Natural killer cell treated with Interleukin-12 subunit alpha and Interleukin-12 subunit beta and Interleukin-15 and Interleukin-18, amount 100 ng/mL, for 72 hours (primary cell): ENCODE results near the gene MBNL2. TPM values are rescaled to one million over a fixed set of nuclear protein-coding genes. Genes with fewer than 3 reads are reported as not detected.

Experiments
- ATAC-seq, 2 donors: fragments of 150-1000 bp; cut with Tn5 transposase in 1 of 2; sonication (Bioruptor Pico), chemical (Tn5 transposase) in 1 of 2; 2 replicates each; pipeline ENCODE4 v1.10.0; 2021
- DNase-seq: peaks from one replicate; pipeline ENCODE4 v3.0.0; 2022; ENCODE audit warnings: low spot score
- H3K27ac Mint-ChIP-seq, 2 donors: 1 replicate in 1 of 2; 2 replicates in 1 of 2; pipeline ENCODE4 v1.8.0; 2022; ENCODE audit warnings: mixed read lengths in 2 of 2, mild to moderate bottlenecking in 1 of 2, moderate library complexity in 1 of 2
- H3K27me3 Mint-ChIP-seq, 2 donors: 1 replicate in 1 of 2; 2 replicates in 1 of 2; pipeline ENCODE4 v1.8.0; 2022; ENCODE audit warnings: mixed read lengths in 2 of 2
- H3K36me3 Mint-ChIP-seq: one replicate; pipeline ENCODE4 v1.8.0; 2022; ENCODE audit warnings: mixed read lengths
- H3K4me1 Mint-ChIP-seq, 2 donors: 1 replicate in 1 of 2; 2 replicates in 1 of 2; pipeline ENCODE4 v1.8.0; 2022; ENCODE audit warnings: low read depth in 2 of 2, mixed read lengths in 2 of 2, mild to moderate bottlenecking in 1 of 2
- H3K4me3 Mint-ChIP-seq: one replicate; pipeline ENCODE4 v1.8.0; 2022; ENCODE audit warnings: mixed read lengths
- H3K9me3 Mint-ChIP-seq: 2 replicates; pipeline ENCODE4 v1.8.0; 2022; ENCODE audit warnings: mixed read lengths
- total RNA-seq, 2 donors: library from RNA; stranded (reverse); gene quantifications; one replicate each; pipeline ENCODE4 v1.2.3, GENCODE V29; 2022

The MBNL2 gene
- total RNA-seq, 2 donors from 2014 or later = 13.0 to 15.6 TPM

GRCh38 chr13:97425590-97425989 lies 203.5 kb downstream of the MBNL2 start:
- no peak overlapping the region for H3K27ac Mint-ChIP-seq
- DNase-seq = no peak

DNA sequence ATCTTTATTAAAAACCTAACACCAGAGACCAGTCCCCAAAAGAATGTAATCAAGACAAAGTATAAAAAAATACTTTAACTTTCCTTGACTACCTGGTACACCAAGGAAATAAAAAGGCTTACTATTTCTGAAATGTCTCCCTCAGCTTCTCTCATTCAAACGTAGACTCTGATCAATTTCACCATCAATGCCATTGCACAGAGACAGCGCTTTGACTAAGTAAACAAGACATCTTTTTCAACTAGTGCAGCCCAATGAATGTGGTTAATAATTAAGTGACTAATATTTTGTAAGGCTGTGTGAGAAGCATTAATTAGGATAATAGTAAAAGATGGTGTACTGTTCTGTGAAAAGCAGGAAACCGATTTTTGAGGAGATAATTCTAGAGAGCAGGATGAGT lies 204.6 kb downstream of the MBNL2 start:
- Mint-ChIP-seq H3K36me3 (no peaks in the 10 kb centered on the region), H3K9me3 (no peaks in the 10 kb centered on the region), H3K4me3 (no peak overlapping the region), H3K4me1 (peaks cover 0 to 2% of the 10 kb centered on the region in 2 donors), H3K27ac (no peak overlapping the region), H3K27me3 (peaks cover 18% of the 10 kb centered on the region in 2 donors)
- ATAC-seq (no peak), DNase-seq (no peak)

More at GRCh38 chr13:97425590-97425989, 203.5 kb downstream of the MBNL2 start:
- H3K27me3 Mint-ChIP-seq = peaks cover 18 to 20% of the 10 kb centered on the region in 2 donors
- no peaks in the 10 kb centered on the region for H3K36me3 Mint-ChIP-seq
- H3K4me1 Mint-ChIP-seq = no peaks in the 10 kb centered on the region
- H3K9me3 Mint-ChIP-seq = no peaks in the 10 kb centered on the region
- no peak overlapping the region for H3K4me3 Mint-ChIP-seq
- no peak for ATAC-seq

DNA sequence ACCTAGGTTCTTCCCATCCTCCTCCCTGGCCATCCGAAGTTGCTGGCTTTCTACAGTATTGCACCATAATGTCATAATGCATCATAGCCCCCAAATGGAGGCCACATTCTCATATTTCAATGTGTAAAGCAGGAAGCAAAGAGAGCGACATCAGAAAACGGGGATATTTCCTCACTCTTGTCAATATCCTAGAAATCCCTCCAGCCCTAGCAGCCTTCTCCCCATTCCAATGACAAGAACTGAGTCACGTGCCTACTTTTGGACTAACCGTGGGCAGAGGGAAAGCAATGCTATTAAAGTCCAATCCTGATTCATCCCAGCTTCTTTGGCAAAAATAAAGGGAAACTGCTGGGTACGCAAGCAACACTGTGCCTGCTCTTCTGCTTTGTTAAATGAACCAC lies 207.5 kb downstream of the MBNL2 start:
- Mint-ChIP-seq H3K27me3 (peaks cover 10% of the 10 kb centered on the region in 2 donors), H3K4me1 (peaks cover 10 to 12% of the 10 kb centered on the region in 2 donors), H3K4me3 (no peak overlapping the region), H3K27ac (no peak overlapping the region), H3K36me3 (no peaks in the 10 kb centered on the region), H3K9me3 (no peaks in the 10 kb centered on the region)
- DNase-seq (no peak), ATAC-seq (no peak)

- ATAC-seq (no peak), DNase-seq (no peak)
- Mint-ChIP-seq H3K27ac (no peak overlapping the region), H3K27me3 (peaks cover 10% of the 10 kb centered on the region in 2 donors), H3K36me3 (no peaks in the 10 kb centered on the region), H3K4me3 (no peak overlapping the region), H3K9me3 (no peaks in the 10 kb centered on the region), H3K4me1 (peaks cover 15 to 16% of the 10 kb centered on the region in 2 donors)
Measured at GRCh38 chr13:97430296-97430695, 208.2 kb downstream of the MBNL2 start.

DNA sequence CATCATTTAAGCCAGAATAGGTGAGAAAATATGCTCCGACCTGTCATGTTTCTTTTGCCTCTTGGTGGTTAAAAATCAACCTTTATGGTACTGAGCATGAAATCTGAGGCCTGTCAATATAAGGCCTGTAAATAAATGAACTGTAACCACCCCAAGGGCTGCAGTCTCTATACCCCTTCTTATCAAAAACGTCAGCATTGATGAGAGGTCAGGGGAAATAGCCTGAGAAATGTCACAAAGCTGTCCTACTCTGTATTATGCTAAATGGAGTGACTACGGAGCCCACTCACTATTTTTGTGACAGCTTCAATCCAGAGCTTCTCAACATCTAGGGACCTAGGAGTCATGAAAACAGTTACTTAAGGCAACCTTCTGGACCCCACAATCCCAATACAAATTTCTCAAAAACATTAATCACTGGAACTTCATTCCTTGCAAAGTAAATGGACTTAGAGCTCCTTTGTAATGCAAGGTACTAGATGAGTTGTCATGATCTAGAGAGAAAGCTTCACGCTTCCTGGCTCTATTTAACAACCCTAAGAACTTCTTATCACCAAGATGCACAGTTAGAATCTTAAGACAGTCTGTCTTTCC lies 209.1 kb downstream of the MBNL2 start:
- Mint-ChIP-seq H3K27ac (no peak overlapping the region), H3K4me1 (peaks cover 19 to 23% of the 10 kb centered on the region in 2 donors), H3K36me3 (no peaks in the 10 kb centered on the region), H3K4me3 (no peak overlapping the region), H3K27me3 (peaks cover 10% of the 10 kb centered on the region in 2 donors), H3K9me3 (no peaks in the 10 kb centered on the region)
- ATAC-seq (no peak), DNase-seq (no peak)

DNA sequence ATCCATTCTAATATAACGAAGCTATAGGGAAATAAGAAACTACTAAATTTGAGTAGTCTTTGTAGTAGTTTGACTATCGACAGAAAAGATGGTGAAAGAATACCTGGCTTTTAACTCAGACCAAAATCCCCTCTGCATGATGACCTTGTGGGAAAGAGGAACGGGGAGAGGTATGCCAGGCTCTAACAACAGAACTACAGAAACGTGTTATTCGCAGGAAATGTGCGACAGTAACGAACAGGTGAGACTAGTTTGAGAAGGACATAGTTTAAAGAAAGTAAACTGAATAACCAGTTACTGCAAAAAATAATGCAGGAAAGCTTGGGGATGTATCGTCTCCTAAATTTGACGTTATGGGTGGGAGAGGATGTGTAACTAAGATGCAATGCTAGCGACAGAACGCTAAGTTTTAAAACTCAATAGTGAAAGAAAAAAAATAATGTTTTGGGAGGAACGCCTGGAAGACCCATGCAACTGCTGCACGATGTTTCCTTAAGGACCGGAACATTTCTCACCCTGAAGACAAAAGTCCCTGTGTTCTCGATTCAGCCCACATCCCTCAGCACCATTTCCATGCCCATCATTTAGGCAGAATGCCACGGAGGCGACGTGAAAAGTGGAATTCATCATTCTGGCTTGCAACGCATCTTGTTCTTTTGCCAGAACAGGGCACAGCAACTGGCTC lies 210.2 kb downstream of the MBNL2 start:
- peaks cover 10% of the 10 kb centered on the region in 2 donors for H3K27me3 Mint-ChIP-seq
- DNase-seq = no peak
- H3K27ac Mint-ChIP-seq = peak overlapping the region; percentile 95
- H3K4me3 Mint-ChIP-seq = peak overlapping the region; percentile 96
- no peaks in the 10 kb centered on the region for H3K36me3 Mint-ChIP-seq
- H3K9me3 Mint-ChIP-seq = no peaks in the 10 kb centered on the region
- ATAC-seq = no peak
- H3K4me1 Mint-ChIP-seq = peaks cover 21 to 28% of the 10 kb centered on the region in 2 donors

- Mint-ChIP-seq H3K27me3 (peaks cover 10% of the 10 kb centered on the region in 2 donors), H3K4me3 (peak overlapping the region; percentile 96), H3K9me3 (no peaks in the 10 kb centered on the region), H3K27ac (peak overlapping the region; percentile 95), H3K4me1 (peaks cover 21 to 28% of the 10 kb centered on the region in 2 donors), H3K36me3 (no peaks in the 10 kb centered on the region)
- ATAC-seq (peak; percentile 87 to 92), DNase-seq (peak; percentile 99)
Measured at GRCh38 chr13:97432917-97433726, 211.0 kb downstream of the MBNL2 start.

GRCh38 chr13:97433727-97434396 lies 211.7 kb downstream of the MBNL2 start, which contains the start of gene RAP2A:
TSS of gene RAP2A (plus strand) at chr13:97434169. CDS start at chr13:97434471, 302 bp downstream.
- peak; percentile 80 to 81 for ATAC-seq
- H3K36me3 Mint-ChIP-seq = no peaks in the 10 kb centered on the region
- H3K4me1 Mint-ChIP-seq = peaks cover 21 to 28% of the 10 kb centered on the region in 2 donors

DNA sequence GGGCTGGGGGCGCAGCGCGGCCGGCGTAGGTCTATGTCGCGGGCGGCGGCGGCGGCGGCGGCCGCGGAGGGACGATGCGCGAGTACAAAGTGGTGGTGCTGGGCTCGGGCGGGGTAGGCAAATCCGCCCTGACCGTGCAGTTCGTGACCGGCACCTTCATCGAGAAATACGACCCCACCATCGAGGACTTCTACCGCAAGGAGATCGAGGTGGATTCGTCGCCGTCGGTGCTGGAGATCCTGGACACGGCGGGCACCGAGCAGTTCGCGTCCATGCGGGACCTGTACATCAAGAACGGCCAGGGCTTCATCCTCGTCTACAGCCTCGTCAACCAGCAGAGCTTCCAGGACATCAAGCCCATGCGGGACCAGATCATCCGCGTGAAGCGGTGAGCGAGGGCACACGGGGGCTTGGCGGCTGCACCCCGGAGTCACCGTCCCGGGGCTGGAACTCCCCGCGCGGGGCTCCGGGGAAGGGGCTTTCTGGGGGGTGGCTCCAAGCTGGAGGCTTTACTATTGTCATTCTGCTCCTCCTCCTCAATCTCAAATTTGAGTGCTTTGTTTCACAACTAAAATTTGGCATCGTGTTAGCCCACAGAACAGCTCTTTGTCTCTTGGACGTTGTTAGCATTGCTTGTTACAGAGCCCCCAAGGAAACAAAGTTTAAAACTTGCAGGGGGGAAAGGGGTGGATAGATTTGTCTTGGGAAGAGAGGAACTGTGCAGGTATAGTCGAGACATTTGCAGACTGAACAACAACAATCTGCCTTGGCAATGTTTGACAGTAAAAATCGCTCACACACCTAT lies 212.5 kb downstream of the MBNL2 start:
- peaks cover 21 to 28% of the 10 kb centered on the region in 2 donors for H3K4me1 Mint-ChIP-seq
- ATAC-seq = no peak

More at GRCh38 chr13:97433727-97434396, 211.7 kb downstream of the MBNL2 start, which contains the start of gene RAP2A:
- peak; percentile 94 for DNase-seq
- Mint-ChIP-seq H3K9me3 (no peaks in the 10 kb centered on the region), H3K27me3 (peaks cover 8 to 10% of the 10 kb centered on the region in 2 donors), H3K27ac (peak within 1 kb of the TSS; percentile 95), H3K4me3 (peak within 1 kb of the TSS; percentile 98)

GRCh38 chr13:97435323-97435722 lies 213.2 kb downstream of the MBNL2 start:
- H3K4me1 Mint-ChIP-seq = peaks cover 21 to 28% of the 10 kb centered on the region in 2 donors
- no peak for DNase-seq
- no peak for ATAC-seq
- no peaks in the 10 kb centered on the region for H3K36me3 Mint-ChIP-seq
- H3K27me3 Mint-ChIP-seq = peaks cover 0 to 1% of the 10 kb centered on the region in 2 donors
- peak overlapping the region; percentile 68 to 86 for H3K27ac Mint-ChIP-seq
- no peaks in the 10 kb centered on the region for H3K9me3 Mint-ChIP-seq
- peak overlapping the region; percentile 98 for H3K4me3 Mint-ChIP-seq

More for the DNA sequence above, 212.5 kb downstream of the MBNL2 start:
- H3K27ac Mint-ChIP-seq = peak overlapping the region; percentile 68 to 86
- peaks cover 5 to 8% of the 10 kb centered on the region in 2 donors for H3K27me3 Mint-ChIP-seq
- peak overlapping the region; percentile 98 for H3K4me3 Mint-ChIP-seq
- no peaks in the 10 kb centered on the region for H3K9me3 Mint-ChIP-seq
- DNase-seq = peak; percentile 64
- no peaks in the 10 kb centered on the region for H3K36me3 Mint-ChIP-seq

GRCh38 chr13:97435794-97436193 lies 213.7 kb downstream of the MBNL2 start:
- Mint-ChIP-seq H3K4me3 (peak overlapping the region; percentile 98), H3K36me3 (no peaks in the 10 kb centered on the region), H3K27me3 (no peaks in the 10 kb centered on the region), H3K27ac (peak overlapping the region in 1 of 2 donors; percentile 68), H3K4me1 (peaks cover 21 to 28% of the 10 kb centered on the region in 2 donors), H3K9me3 (no peaks in the 10 kb centered on the region)
- ATAC-seq = no peak
- no peak for DNase-seq

DNA sequence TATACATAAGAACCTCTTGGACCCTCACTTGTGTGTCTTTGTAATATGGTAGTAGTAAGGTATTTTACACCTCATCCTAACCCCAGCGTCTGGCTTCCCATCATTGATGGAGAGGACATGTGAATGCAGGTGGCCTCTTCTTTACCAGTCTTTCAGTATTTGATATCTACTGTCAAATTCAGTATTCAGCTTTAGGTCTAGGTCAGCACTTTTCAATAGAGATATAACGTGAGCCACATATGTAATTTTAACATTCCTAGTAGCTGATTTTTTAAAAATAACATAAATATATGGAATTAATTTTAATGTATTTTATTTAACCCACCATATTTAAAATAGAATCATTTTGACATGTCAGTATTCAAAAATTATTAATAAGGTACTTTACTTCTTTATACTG lies 214.7 kb downstream of the MBNL2 start:
- ATAC-seq (no peak), DNase-seq (no peak)
- H3K4me3 Mint-ChIP-seq = peak overlapping the region; percentile 98
- peaks cover 18 to 27% of the 10 kb centered on the region in 2 donors for H3K4me1 Mint-ChIP-seq
- H3K9me3 Mint-ChIP-seq = no peaks in the 10 kb centered on the region
- no peaks in the 10 kb centered on the region for H3K36me3 Mint-ChIP-seq
- H3K27me3 Mint-ChIP-seq = no peaks in the 10 kb centered on the region
- no peak overlapping the region for H3K27ac Mint-ChIP-seq
